H1 (cell line): ENCODE measurements around the gene FBXO17. TPM values are rescaled to one million over a fixed set of nuclear protein-coding genes. Genes with fewer than 3 reads are reported as not detected.

Experiments used
- ATF2 ChIP-seq: IDR thresholded peaks from 2 replicates; pipeline ENCODE4 v1.6.1; 2012; ENCODE audit warnings: low read length, inconsistent platforms
- CEBPB ChIP-seq: IDR thresholded peaks from 2 replicates; pipeline ENCODE4 v1.6.1; 2012; ENCODE audit warnings: low read depth, low read length
- GTF2F1 ChIP-seq: IDR thresholded peaks from 2 replicates; pipeline ENCODE4 v1.6.1; 2012; ENCODE audit warnings: low read depth, low read length, improper control_type of control experiment, borderline replicate concordance
- TEAD4 ChIP-seq: IDR thresholded peaks from 2 replicates; pipeline ENCODE4 v1.6.1; 2012; ENCODE audit warnings: low read depth, low read length, inconsistent platforms, mixed read lengths
- polyA plus RNA-seq, 7 experiments: library from polyadenylated mRNA; depleted of rRNA in 3 of 7; stranded (reverse) in 5 of 7; unstranded in 2 of 7; fragments of >200 nt in 5 of 7; fragments of 200-250 nt in 2 of 7; gene quantifications; 1 replicate in 5 of 7; 2 replicates in 1 of 7; 4 replicates in 1 of 7; pipeline versions ENCODE4 v1.2.1 to v1.2.3, GENCODE V29; 2011 to 2013; ENCODE audit warnings: missing spikeins in 2 of 7, mixed read lengths in 2 of 7
- total RNA-seq: library from RNA; stranded (reverse); fragmentation: NEBNext Ultra II Directional; extraction: Animal tissue kit (Norgen Biotek cat#: 25700); gene quantifications from 2 replicates; pipeline ENCODE4 v1.2.1, GENCODE V29; 2021

FBXO17 gene
- total and polyA plus RNA-seq, 2 of the 8 experiments (the other 6 are each of a cell fraction or from before 2014, with no cell fraction given) = 11.7 to 15.3 TPM

- TF ChIP-seq ATF2 (no peak), CEBPB (no peak), TEAD4 (no peak), GTF2F1 (no peak)
- TF ChIP-seq, all 59 proteins: peak for 0
These were observed 74.8 kb downstream of the FBXO17 start (continued) for GRCh38 chr19:38900743-38901190.
